K562 (cell line): ENCODE data around the gene DENND1A. TPM values are rescaled to one million over a fixed set of nuclear protein-coding genes. Genes with fewer than 3 reads are reported as not detected.

Experiments
- ATAC-seq: fragments of 200-7000 bp; cut with Tn5 transposase; 3 replicates; pipeline ENCODE4 v1.9.1; 2020; ENCODE audit warnings: moderate library complexity
- BruUV-seq: library from RNA; stranded (reverse); fragments of 400-500 nt; replicated peaks from 2 replicates; lab custom pipeline; 2021; lab: Mats Ljungman, UMichigan
- CTCF ChIA-PET: fragments of 300-600 bp; formaldehyde crosslinking; extraction: SDS; loops from one replicate; lab custom pipeline; 2021; ENCODE audit warnings: low intra/inter-chr PET ratio; lab: Yijun Ruan, JAX
- POLR2A ChIA-PET: fragments of 300-600, 350-650 bp; sonication (Branson Sonifier 250); formaldehyde crosslinking; extraction: SDS; loops from one replicate; lab custom pipeline; 2021; ENCODE audit warnings: antibody characterized with exemption, inconsistent platforms; lab: Yijun Ruan, JAX
- DNase-seq, 4 experiments: peaks; one replicate each; pipeline versions ENCODE4 v3.0.0 to v3.0.0-alpha.2; 2011 to 2018; ENCODE audit warnings: low spot score in 3 of 4, mixed read lengths in 3 of 4; ENCODE audit errors: extremely low read depth in 1 of 4
- FAIRE-seq: peaks from 2 replicates; lab custom pipeline; 2011; peaks lifted over from hg19 to GRCh38; lab: Jason Lieb, UNC
- H2AFZ ChIP-seq: 2 replicates; pipeline ENCODE4 v1.6.0; 2011; ENCODE audit warnings: low read depth, low read length, control low read depth, inconsistent platforms
- H3K27ac ChIP-seq: fragments of 200-600 bp; 3 replicates; pipeline ENCODE4 v1.8.0; 2011; ENCODE audit warnings: low read depth, mild to moderate bottlenecking, control low read depth, inconsistent platforms, low read length, moderate library complexity, mixed read lengths; ENCODE audit errors: extremely low read depth
- H3K27me3 ChIP-seq, 2 experiments: fragments of 300-600 bp in 1 of 2; 2 replicates in 1 of 2; 3 replicates in 1 of 2; pipeline versions ENCODE4 v1.6.0 to v1.8.0; 2011; ENCODE audit warnings: inconsistent platforms in 2 of 2, low read length in 2 of 2, mild to moderate bottlenecking in 1 of 2, mixed read lengths in 1 of 2, moderate library complexity in 1 of 2; ENCODE audit not compliant: control insufficient read depth in 2 of 2, insufficient read depth in 2 of 2
- H3K36me3 ChIP-seq: fragments of 300-600 bp; 3 replicates; pipeline ENCODE4 v1.8.0; 2011; ENCODE audit warnings: mild to moderate bottlenecking, low read length, inconsistent platforms; ENCODE audit not compliant: control insufficient read depth, insufficient read depth
- H3K4me1 ChIP-seq, 2 experiments: fragments of 200-600 bp in 1 of 2; replicated peaks in 1 of 2; 2 replicates in 1 of 2; 3 replicates in 1 of 2; pipeline versions ENCODE4 v1.5.1 to v1.8.0; 2011; ENCODE audit warnings: inconsistent platforms in 2 of 2, low read length in 2 of 2, mild to moderate bottlenecking in 1 of 2, mixed read lengths in 1 of 2, moderate library complexity in 1 of 2; ENCODE audit not compliant: control insufficient read depth in 2 of 2, insufficient read depth in 2 of 2
- H3K4me2 ChIP-seq: 2 replicates; pipeline ENCODE4 v1.6.1; 2011; ENCODE audit warnings: low read length, control low read depth, inconsistent platforms, mixed read lengths; ENCODE audit not compliant: insufficient read depth
- H3K4me3 ChIP-seq: fragments of 200-600 bp; sonication (generic), shearing (Covaris generic); 2 replicates; pipeline ENCODE4 v1.5.1; 2016; ENCODE audit warnings: control low read depth, inconsistent platforms
- H3K79me2 ChIP-seq: fragments of 200-600 bp; 3 replicates; pipeline ENCODE4 v1.8.0; 2011; ENCODE audit warnings: low read length, inconsistent platforms; ENCODE audit not compliant: control insufficient read depth, insufficient read depth
- H3K9ac ChIP-seq, 2 experiments: 2 replicates each; pipeline versions ENCODE4 v1.6.0 to v1.6.1; 2011; ENCODE audit warnings: low read depth in 2 of 2, low read length in 2 of 2, control low read depth in 1 of 2, inconsistent platforms in 1 of 2, mild to moderate bottlenecking in 1 of 2, mixed read lengths in 1 of 2; ENCODE audit not compliant: insufficient read depth in 1 of 2
- H3K9me1 ChIP-seq: one replicate; pipeline ENCODE4 v1.6.0; 2011; ENCODE audit warnings: inconsistent platforms, mild to moderate bottlenecking, low read length, moderate library complexity; ENCODE audit not compliant: control insufficient read depth, insufficient read depth
- H3K9me3 ChIP-seq: replicated peaks from 2 replicates; pipeline ENCODE4 v1.5.1; 2011; ENCODE audit warnings: low read depth, low read length, inconsistent platforms; ENCODE audit not compliant: control insufficient read depth, insufficient read depth
- H4K20me1 ChIP-seq: replicated peaks from 2 replicates; pipeline ENCODE4 v1.6.1; 2011; ENCODE audit warnings: low read length, inconsistent platforms, mixed read lengths; ENCODE audit not compliant: control insufficient read depth, insufficient read depth
- C11orf30 ChIP-seq: fragments of 450-650 bp; IDR thresholded peaks from 2 replicates; pipeline ENCODE4 v1.6.1; 2016; ENCODE audit warnings: low read depth, mild to moderate bottlenecking
- CBFA2T2 ChIP-seq: fragments of 450-650 bp; conservative IDR thresholded peaks from 2 replicates; pipeline ENCODE4 v1.6.1; 2017; ENCODE audit warnings: mild to moderate bottlenecking
- E2F8 ChIP-seq: fragments of 450-650 bp; IDR thresholded peaks from 2 replicates; pipeline ENCODE4 v1.7.1; 2018; ENCODE audit warnings: mild to moderate bottlenecking, low read depth; ENCODE audit not compliant: partially characterized antibody
- ID3 ChIP-seq, 2 experiments: fragments of 250-450 bp in 1 of 2; fragments of 450-650 bp in 1 of 2; sonication (Bioruptor Pico) in 1 of 2; IDR thresholded peaks; 2 replicates each; pipeline versions ENCODE4 v1.6.1 to v1.8.0; 2016 to 2021; ENCODE audit warnings: mild to moderate bottlenecking in 2 of 2, moderate library complexity in 2 of 2, missing compliant biosample characterization in 1 of 2, missing genetic modification characterization in 1 of 2
- ILF3 ChIP-seq: fragments of 450-650 bp; IDR thresholded peaks from 2 replicates; pipeline ENCODE4 v1.6.1; 2018; ENCODE audit warnings: antibody characterized with exemption, mild to moderate bottlenecking, moderate library complexity, borderline replicate concordance
- ILK ChIP-seq: fragments of 450-650 bp; IDR thresholded peaks from 2 replicates; pipeline ENCODE4 v1.6.1; 2016; ENCODE audit warnings: missing genetic modification characterization, low read depth, mild to moderate bottlenecking, missing compliant biosample characterization, moderate library complexity, borderline replicate concordance
- MAFF ChIP-seq: IDR thresholded peaks from 2 replicates; pipeline ENCODE4 v1.6.1; 2012; ENCODE audit warnings: low read length, improper control_type of control experiment
- MAFG ChIP-seq: fragments of 450-650 bp; conservative IDR thresholded peaks from 2 replicates; pipeline ENCODE4 v1.6.1; 2016; ENCODE audit warnings: missing genetic modification characterization, missing compliant biosample characterization
- MAFK ChIP-seq: IDR thresholded peaks from 2 replicates; pipeline ENCODE4 v1.6.1; 2011; ENCODE audit warnings: low read length, improper control_type of control experiment
- MEF2A ChIP-seq: IDR thresholded peaks from 2 replicates; pipeline ENCODE4 v1.6.1; 2011; ENCODE audit warnings: low read depth, mild to moderate bottlenecking, low read length, moderate library complexity; ENCODE audit not compliant: control insufficient read depth
- NKRF ChIP-seq: fragments of 450-650 bp; IDR thresholded peaks from 2 replicates; pipeline ENCODE4 v1.6.1; 2016; ENCODE audit warnings: borderline replicate concordance
- PRPF4 ChIP-seq: fragments of 200-400 bp; formaldehyde crosslinking; IDR thresholded peaks from one replicate; pipeline ENCODE4 v1.6.1; 2017; ENCODE audit warnings: low read length, low read depth, mild to moderate bottlenecking; ENCODE audit not compliant: insufficient read depth, poor library complexity, severe bottlenecking
- SMAD4 ChIP-seq: fragments of 250-450 bp; sonication (Bioruptor Pico); conservative IDR thresholded peaks from 2 replicates; pipeline ENCODE4 v1.8.0; 2021; ENCODE audit warnings: inconsistent platforms, mild to moderate bottlenecking, moderate library complexity
- ZFP1 ChIP-seq: fragments of 450-650 bp; formaldehyde crosslinking; IDR thresholded peaks from 2 replicates; pipeline ENCODE4 v1.4.0; 2020; ENCODE audit warnings: mild to moderate bottlenecking, mixed read lengths
- ZNF134 ChIP-seq: fragments of 250-450 bp; sonication (Bioruptor Pico); conservative IDR thresholded peaks from 2 replicates; pipeline ENCODE4 v1.4.0; 2020
- ZNF316 ChIP-seq: fragments of 450-650 bp; IDR thresholded peaks from 2 replicates; pipeline ENCODE4 v1.6.1; 2016
- WGBS: fragments of 100-300 bp; shearing (Covaris generic); methylation state at CpG from one replicate; pipeline ENCODE4 v1.1.6; 2016; ENCODE audit warnings: low coverage, mixed read lengths; ENCODE audit not compliant: insufficient coverage; ENCODE audit errors: missing lambda C conversion rate; 5-methylcytosine and 5-hydroxymethylcytosine counted together
- in situ Hi-C: fragments of 300-500 bp; cut with MboI; formaldehyde crosslinking; loops from 4 replicates; pipeline ENCODE4 v1.15.0; 2018; ENCODE audit warnings: inconsistent platforms, mixed read lengths
- intact Hi-C: fragments of 100-400 bp; cut with micrococcal nuclease; formaldehyde crosslinking; loops from 2 replicates; pipeline ENCODE4 v1.14.2; 2022
- polyA plus RNA-seq, 8 experiments: library from polyadenylated mRNA; depleted of rRNA in 4 of 8; stranded (reverse) in 5 of 8; unstranded in 3 of 8; fragments of >200 nt; fragmentation: Nextera tagmentation in 2 of 8; fragmentation: Illumina TruSeq in 1 of 8; extraction: Ambion mirVana in 2 of 8; extraction: Trizol in 1 of 8; gene quantifications; 2 replicates each; pipeline versions ENCODE4 v1.2.1 to v1.2.3, GENCODE V29; 2011 to 2014; ENCODE audit warnings: inconsistent platforms in 1 of 8, missing spikeins in 1 of 8
- total RNA-seq, 7 experiments: library from RNA; depleted of rRNA in 6 of 7; stranded (reverse); fragments of >200 nt in 6 of 7; fragmentation: Illumina TruSeq in 2 of 7; extraction: Trizol in 2 of 7; gene quantifications; 2 replicates each; pipeline versions ENCODE4 v1.2.1 to v1.2.3, GENCODE V29; 2011 to 2021; ENCODE audit warnings: low replicate concordance in 1 of 7

The DENND1A gene
- total and polyA plus RNA-seq, 9 of the 15 experiments (the other 6 are each of a cell fraction or from before 2014, with no cell fraction given): 7.6 to 29.5 (median 15.7) TPM

GRCh38 chr9:123662057-123662776 is 267.7 kb downstream of the DENND1A start:
- Histone ChIP-seq H3K27me3 (no peaks in the 10 kb centered on the region), H3K9me1 (no peaks in the 10 kb centered on the region), H3K9me3 (0 out of 2 replicates have a peak, but pooled peaks cover 4% of the 10 kb centered on the region)
- peak; percentile 85 for TF ChIP-seq ZNF316
- peak; percentile 57 for TF ChIP-seq MAFG
- no peak for TF ChIP-seq E2F8
- TF ChIP-seq SMAD4: no peak
- peak; percentile 64; the same call in 1 of the 2 replicates for TF ChIP-seq C11orf30
- no peak for TF ChIP-seq ZNF134 (CRISPR knock-in tag)
- TF ChIP-seq ZFP1 (CRISPR knock-in tag): peak; percentile 70
- peak; percentile 64 for TF ChIP-seq MAFF
- TF ChIP-seq ILK: no peak
- no peak for TF ChIP-seq PRPF4
- no peak for TF ChIP-seq NKRF
- no peak for TF ChIP-seq CBFA2T2
- TF ChIP-seq ILF3: no peak
- TF ChIP-seq MAFK: peak; percentile 65; the same call in 1 of the 2 replicates
- TF ChIP-seq MEF2A: no peak
- TF ChIP-seq ID3 (CRISPR knock-in tag; IDR thresholded peaks at IDR 0.05): no peak
- TF ChIP-seq ID3 (tag; IDR thresholded peaks at IDR 0.05): no peak
- TF ChIP-seq, all 486 proteins: peak for 6
- FAIRE-seq (no peak), DNase-seq (no peak), ATAC-seq (no peak)
- Histone ChIP-seq H4K20me1 (no peaks in the 10 kb centered on the region), H3K4me3 (no peak overlapping the region), H3K4me1 (peaks cover 0 to under 1% of the 10 kb centered on the region in 2 experiments; a peak in 1 of 5 replicates), H3K9ac (no peak overlapping the region), H3K27ac (no peak overlapping the region), H2AFZ (no peak overlapping the region), H3K4me2 (no peak overlapping the region), H3K36me3 (peaks cover 2% of the 10 kb centered on the region; the same call in 1 of the 3 replicates), H3K79me2 (no peaks in the 10 kb centered on the region)
- ChIA-PET CTCF (no interaction called here), POLR2A (no interaction called here)
- in situ Hi-C loops (no loop called here), intact Hi-C loops (no loop called here)
- BruUV-seq: no TSS peak
- 95% methylated on average over 8 of the region's 8 CpGs for WGBS
